Fibroblast of skin of abdomen (primary cell): ENCODE results near the gene SCN2B. TPM values are rescaled to one million over a fixed set of nuclear protein-coding genes. Genes with fewer than 3 reads are reported as not detected.

ENCODE experiments used
- DNase-seq: peaks from one replicate; pipeline ENCODE4 v3.0.0-alpha.2; 2013
- polyA plus RNA-seq, 2 experiments: library from polyadenylated mRNA; unstranded; fragments of 120-200 nt; gene quantifications; one replicate each; pipeline ENCODE4 v1.2.1, GENCODE V29; 2013; ENCODE audit not compliant: insufficient read length in 2 of 2

Gene SCN2B, protein sequence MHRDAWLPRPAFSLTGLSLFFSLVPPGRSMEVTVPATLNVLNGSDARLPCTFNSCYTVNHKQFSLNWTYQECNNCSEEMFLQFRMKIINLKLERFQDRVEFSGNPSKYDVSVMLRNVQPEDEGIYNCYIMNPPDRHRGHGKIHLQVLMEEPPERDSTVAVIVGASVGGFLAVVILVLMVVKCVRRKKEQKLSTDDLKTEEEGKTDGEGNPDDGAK
- polyA plus RNA-seq (2013, experiment 1 of 2; ENCODE audit: insufficient read length), result 0.55 TPM
- polyA plus RNA-seq (2013, experiment 2 of 2; ENCODE audit: insufficient read length), result 0.47 TPM

DNA sequence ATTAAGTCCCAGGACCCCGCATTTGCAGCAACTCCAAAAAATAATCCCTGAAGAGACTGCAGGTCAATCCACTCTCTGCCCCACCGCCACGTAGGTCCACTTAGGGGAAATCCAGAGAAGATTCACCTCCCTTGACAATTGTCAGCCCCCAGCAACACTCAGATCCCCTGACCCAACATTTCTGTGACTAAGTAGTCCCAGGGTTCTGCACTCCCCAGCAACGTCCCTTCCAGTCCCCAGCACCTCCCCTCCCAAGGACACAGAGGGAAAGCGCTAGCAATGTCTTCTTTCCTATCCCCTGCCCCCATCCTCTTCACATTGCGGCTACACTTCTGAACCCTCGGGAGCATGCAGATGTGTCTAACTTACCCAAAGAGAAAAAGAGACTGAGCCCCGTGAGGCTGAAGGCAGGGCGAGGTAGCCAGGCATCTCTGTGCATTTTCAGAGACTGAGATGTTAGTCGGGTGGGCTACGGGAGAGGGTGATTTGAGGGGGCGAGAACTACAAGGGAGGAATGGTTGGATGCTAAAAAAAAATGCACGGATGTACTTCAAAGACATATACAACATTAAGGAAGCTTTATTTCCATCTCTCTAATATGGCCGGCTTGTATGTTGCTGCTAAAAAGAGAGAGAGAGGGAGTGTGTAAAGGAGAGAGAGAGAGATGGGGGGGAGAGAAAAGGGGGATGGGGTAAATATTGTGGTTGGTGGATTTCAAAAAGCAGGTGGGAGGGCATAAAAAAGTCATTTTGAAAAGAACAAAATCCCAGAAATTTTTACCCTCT is at the start of gene SCN2B:
Gene SCN2B (minus strand): TSS at position 647 of the 785 bp plus-strand sequence. CDS start 208 bp downstream, at position 439.
- DNase-seq, result peak; percentile 32

DNA sequence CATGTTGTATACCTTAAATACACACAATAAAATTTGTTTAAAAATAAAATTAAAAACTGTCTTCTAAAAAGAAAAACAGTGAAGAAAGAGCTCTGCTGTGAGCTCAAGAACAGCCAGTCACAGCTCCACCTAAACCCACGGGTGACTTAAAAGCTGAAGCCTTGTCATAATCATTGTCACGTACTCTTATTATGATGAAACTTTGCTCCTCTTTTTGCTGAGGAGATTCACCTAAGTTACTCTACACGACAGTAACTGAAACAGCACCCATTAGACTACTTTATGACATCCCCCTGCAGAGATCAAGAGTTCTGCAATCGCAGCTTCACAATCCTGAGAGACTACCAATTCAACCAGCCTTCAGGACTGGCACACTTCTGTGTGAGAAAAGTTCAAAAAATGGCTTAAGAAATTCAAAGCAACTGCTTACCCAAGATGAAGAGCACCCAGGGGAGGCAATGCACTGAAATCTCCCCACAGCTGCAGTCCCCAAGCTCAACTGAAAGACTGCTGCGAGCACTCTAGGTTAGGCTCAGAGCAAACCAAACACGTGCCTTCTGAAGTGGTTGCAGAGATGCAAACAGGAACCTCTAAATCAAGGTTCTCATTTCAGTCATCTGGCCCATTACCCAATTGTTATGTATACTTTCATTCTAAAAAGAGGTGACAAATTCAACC is 48.2 kb upstream of the SCN2B start, which contains the start of gene JAML:
Gene JAML (minus strand): TSS at position 501 of the 678 bp plus-strand sequence. CDS start 10,145 bp downstream, outside the sequence.
- no peak for DNase-seq

DNA sequence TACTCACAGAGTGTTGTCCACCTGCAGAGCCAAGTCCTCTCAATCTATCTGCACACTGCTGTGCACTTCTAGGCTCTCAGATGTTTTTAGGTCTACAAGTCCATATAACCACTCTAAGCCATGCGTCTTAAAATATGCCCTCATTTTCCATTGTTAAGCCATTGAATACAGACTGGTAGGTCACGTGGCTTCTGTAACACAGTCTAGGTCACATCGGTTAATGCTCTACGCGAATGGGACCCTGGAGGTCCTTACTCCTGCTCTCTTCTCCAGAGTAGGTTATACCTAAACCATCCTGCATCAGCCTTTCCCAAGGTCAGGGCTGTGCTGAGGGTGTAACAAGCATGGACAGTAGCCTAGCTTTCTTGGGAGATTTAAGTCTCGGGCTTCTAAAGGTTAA is 47.6 kb upstream of the SCN2B start:
- DNase-seq, result no peak

DNA sequence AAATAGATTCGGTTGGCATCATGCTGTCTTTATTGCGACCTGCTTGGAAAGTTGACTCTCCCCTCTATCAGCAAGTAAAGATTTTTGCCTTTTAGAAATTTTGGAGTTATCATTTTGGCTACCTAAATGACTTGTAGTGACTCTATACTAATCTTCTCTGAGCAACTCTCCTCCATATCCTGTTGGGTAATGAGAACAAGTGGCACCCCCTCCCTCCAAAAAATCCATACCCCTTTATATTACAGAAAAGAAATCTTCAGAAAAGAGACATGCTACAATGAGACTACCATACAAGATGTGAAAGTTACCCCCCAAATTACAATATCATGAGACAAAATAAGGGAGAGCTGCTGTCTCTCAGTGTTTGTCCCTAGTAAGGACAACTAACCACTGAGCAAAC is 47.1 kb upstream of the SCN2B start:
- DNase-seq, result no peak

DNA sequence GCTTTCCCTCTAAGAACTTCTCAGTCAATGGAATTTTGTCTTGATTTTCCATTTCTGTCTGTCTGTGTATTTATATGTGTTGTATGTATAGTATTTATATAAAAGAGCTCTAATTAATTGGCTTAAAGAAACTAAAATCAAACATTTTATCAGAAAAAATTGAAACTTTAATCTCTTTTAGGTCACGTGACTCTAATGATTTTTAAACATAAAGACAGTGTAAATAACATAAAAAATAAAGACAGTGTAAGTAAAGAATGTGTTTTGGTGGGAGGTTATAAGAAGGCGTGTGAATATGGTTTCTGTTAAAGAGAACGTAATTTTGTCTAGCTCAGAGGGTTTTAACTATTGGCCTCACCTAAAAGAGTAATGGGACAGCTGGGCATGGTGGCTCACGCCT is 46.0 kb upstream of the SCN2B start:
- DNase-seq, result no peak

DNA sequence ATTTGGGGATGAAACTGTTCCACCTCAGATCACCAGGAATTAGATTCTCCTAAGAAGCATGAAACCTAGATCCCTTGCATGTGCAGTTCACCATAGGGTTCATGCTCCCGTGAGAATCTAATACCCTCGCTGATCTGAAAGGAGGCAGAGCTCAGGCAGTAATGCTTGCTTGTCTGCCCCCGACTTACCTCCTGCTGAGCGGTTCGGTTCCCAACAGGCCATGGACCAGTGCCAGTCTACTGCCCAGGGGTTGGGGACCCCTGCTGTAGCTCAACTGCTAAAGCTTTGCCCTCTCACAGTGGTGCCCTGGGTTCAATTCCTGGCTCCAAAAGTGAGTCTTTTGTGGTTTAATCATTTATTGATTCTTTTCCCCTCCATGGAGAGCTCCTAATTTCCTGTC is 45.0 kb upstream of the SCN2B start:
- DNase-seq, result no peak

DNA sequence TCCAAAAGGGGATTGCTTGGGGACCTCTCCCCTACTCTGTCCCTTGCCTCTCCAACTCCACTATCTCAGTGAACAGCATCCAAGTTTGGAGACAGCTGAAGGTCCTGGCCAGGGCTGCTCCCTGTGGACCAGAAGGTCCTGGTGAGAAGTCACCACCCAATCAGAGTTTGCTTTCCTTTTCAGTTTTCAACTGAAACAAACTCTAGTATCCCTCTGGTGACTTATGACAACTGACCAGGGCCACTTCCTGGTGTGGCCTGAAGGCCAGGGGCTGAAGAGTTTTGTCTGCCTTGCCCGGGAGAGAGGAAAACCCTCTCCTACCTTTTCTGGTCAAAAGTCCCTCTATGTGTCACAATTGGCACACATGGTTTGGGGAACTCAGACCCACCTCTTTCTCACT is 43.3 kb upstream of the SCN2B start:
- DNase-seq, result no peak

DNA sequence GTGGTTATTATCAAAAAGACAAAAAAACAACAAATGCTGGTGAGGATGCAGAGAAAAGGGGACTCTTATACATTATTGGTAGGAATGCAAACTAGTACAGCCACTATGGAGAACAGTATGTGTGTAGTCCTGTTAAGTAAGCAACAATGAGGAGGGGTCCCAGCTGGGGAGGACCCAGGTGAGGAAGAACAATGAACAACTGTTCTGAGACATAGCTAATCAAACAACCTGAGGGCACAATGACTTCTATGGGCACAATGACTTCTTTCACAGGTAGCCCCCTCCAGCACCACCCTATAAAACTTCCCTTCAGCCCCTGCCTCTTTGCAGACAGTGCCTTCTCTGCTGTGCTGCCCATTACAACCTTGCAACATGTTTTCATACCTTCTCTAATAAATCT is 42.8 kb upstream of the SCN2B start:
- no peak for DNase-seq

DNA sequence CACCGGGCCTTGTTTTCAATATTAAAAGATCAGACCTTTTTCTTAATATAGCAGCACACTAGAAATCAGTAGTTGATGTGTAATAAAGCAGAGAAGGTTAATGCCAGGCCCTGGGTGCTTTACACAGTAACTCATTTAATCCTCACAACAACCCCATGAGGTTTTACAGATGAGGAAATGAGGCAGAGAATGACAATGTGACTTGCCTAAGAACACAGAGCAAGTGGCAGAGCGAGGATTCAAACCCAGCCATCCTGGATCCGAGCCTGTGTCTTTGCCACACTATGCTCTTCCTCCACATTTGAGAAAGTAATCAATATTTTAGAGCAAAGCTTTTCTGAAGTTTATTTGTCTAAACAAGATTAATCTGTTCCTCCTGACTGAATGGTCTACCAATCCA is 41.1 kb upstream of the SCN2B start:
- no peak for DNase-seq

DNA sequence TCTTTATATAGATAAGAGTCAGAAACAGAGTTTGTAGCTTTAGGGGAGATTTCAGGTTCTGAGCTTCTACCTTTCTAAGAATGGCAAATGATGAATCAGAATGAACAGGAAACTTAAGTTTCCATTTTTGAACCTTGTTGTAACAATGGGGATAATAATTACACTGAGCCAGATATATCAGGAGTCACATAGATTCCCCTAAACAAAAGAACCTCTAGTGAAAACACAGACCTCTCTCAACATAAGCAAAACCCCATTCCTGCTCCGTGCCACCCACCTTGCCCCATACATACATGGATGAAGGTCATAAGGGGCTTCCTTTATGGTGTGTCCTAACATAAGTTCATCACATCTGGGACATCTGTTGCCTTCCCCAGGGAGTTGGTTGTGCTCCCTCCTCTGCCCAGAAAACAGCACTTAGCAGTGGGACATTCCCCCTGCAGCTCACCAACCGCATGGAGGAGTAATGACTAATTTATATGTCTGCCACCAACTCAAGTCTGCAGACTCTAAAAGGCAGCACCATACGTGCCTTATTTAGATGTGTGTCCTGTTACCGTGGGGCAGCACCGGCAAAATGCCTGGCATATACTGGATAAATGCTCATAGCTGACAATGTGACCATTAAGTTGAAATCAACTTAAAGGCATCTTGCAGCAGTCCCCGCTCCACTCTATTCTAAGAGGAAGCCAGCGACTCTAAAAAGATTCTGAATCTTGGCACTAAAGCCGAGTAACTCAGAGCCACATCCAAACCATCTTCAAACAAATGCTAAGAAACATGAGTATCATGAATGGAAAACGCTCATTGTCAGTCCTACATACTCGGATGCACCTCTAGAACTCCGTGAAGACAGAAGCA is 40.4 kb upstream of the SCN2B start:
- no peak for DNase-seq

DNA sequence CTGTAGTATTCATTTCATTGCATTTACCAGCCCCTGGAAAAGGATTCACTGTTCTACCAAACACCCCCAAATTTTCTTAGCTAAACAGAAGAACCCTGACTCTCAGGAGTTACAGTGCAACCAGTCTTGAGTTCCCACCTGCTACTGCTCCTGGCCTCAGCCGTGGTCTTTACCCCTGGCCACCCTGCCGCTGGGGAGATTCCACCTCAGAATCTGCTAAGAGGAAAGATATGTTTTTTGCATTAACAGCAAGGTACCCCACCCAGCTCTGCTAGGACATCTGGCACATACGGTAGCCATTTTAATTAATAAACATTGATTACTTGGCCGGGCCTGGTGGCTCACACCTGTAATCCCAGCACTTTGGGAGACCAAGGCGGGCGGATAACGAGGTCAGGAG is 39.3 kb upstream of the SCN2B start:
- no peak for DNase-seq

DNA sequence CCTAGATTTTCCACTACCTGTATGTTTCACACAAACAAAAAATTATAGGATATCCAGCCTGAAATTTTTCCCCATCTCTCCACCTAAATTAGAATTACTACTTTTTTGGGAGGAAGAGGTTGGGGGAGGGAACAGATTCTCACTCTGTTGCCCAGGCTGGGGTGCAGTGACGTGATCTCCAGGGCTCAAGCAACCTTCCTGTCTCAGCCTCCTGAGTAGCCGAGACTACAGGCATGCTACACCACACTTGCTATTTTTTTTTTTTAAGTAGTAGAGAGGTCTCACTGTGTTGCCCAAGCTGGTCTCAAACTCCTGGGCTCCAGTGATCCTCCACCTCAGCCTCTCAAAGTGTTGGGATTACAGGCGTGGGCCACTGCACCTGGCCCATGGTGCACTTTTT is 38.8 kb upstream of the SCN2B start:
- DNase-seq, result no peak

DNA sequence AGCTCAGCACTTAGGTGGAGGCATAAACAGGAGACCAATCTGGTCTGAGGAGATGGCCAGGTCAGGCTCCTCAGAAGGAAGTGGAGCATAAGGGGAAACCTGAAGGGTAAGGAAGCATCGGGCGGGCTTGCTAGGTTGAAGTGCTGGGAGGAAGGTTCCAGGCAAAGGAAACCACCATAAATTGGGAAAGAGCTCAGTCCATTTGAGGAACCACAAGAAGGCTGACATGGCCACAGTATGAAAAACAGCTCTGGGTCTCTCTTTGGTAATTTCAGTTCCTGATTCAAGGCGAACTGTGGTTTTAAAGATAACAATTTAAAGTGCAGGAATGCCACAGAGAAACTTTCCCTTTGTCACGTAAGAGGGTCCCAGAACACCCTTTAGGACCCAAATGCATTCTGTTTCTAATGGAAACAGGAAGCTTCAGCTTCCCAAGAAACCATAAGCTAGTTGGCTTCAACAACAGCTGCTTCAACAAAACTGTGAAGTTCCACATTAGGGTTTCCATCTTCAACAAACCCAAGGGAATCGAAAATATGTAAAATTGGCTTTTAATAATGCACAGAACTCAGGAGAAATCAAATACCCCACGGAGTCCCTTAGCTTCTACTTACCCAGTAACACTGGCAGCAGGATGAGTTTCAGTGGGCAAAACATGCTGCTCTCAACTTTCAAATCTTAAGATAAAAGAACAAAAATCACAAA is 37.9 kb upstream of the SCN2B start:
- DNase-seq, result no peak

DNA sequence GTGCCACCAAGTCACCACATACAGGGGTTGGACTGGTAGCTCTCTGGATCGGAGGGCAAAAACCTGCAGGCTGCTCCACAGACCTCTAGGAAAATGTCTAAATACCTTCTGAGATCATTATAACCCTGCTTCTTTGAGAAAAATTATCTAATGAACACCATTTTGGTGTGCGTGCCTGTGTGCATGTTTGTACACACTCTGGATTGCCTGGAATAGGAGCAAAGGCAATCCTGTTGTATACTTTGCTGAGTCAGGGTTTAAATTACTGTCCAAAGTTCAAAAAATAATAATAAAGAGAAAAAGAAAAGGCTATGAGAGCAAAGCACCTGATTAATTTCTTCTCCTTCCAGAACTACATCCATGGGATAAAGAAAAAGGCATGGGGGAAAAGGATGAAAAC is 37.3 kb upstream of the SCN2B start:
- DNase-seq, result no peak

DNA sequence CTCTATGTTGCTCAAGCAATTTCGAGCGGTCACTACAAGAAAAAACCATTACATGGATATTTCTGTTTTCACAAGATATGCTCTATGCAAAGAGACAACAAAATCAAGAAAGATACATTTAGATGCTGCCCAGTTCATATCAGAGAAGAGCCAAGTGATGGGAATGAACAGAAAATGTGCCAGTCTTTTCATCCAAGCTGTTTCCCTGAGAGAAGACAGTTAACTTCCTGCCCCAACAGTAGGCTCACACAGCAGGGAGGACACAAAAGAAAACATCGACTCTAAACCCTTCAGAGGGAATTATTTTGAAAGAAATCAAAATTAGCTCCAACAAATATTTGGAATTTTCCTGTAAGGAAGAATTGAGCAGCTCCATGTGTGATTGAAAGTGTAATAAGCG is 36.8 kb upstream of the SCN2B start:
- no peak for DNase-seq

DNA sequence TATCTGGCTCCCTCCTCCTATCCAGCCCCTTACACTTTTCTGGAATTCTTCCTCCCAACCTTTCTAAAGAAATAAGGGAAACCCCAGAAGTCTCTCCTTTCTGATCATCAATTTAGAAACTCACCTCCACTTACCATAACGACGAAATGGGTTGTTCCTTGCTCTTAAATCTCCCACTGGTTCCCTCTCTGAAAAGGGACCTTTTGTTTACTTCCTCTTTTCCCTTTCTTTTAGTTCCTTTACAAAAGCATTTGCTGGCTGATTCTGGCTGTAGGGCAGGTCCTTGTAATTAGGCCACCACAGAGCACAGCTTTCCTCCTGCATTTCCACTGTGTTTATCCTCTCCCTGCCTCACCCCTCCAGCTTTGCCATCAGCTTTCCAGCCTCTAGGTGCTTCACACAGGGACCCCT is 36.3 kb upstream of the SCN2B start:
- no peak for DNase-seq

DNA sequence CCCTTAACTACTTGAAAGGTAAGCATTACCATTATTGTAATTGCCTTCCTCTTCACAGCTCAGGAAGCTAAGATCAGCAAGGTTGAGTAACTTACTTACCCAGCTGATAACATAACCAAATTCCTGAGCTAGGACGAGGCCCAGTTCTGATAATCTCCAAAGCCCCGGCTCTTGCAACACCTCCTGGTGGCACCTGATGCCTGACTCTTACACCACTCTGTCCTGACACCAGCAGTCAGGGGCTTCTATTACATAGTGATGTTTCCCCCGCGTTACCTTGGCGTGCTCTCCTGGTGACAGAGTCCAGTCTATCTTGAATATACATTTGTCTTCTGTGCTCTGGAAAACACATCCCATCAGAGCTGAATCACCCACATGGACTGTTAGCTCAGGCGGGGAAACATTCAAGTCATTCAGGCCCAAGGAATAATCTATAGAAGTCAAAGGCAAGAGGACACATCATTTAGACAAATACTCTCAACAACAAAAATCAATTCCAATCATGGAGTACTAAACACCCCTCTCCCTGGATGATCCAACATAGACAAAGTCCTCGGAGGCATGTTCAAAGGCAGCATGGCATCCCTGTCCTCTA is 35.8 kb upstream of the SCN2B start:
- no peak for DNase-seq

DNA sequence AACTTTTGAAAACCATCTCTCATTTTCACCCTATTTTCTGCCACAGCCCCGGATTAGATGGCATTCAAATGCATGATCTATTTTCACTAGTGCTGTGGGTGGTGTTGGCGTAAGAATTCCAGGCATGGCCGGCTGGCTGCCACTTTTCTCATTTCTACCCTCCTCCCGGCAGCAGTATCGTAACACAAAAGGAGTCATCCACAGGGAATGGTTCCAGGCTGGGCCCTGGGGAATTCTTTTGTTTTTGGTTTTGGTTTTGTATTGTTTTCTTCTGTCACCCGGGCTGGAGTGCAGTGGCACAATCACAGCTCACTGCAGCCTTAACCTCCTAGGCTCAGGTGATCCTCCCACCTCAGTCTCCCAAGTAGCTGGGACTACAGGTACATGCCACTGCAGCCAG is 34.6 kb upstream of the SCN2B start:
- DNase-seq, result peak; percentile 10

DNA sequence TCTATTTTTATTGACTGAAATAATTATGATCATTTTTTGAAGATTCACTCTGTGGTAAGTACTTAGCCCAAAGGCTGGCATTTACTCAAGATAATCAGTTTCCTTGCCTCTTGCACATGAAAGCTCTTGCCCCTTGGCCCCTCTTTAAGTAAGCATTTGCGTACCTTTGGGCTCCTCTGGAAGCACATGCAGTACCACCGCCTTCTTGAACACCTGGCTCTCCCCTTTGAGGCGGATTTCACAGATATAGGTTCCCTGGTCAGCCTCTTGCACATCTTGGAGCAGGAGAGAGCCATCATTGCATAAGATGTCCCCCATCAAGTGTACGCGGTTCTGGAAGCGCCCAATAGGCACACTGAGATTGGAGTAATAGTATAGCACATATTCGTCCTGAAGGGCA is 33.9 kb upstream of the SCN2B start:
- DNase-seq, result no peak

DNA sequence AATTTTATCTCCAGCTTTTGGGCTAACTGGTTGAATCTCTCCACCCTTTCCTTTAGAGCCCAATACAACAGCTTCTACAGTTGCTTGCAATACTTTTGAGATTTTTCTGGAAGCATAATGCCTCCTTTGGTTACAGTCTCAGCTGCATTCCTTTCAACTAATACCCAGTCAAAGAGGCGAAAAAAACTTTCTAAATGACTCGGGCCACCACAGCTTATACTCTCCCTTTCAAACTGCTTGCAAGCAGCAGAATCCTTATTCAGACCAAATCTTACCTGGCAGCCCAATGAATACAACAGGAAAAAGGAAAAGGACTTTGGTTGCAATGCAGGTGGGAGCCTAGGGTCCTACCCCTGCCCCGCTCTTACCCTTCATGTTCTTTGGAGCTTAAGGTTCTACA is 32.6 kb upstream of the SCN2B start:
- DNase-seq, result no peak

DNA sequence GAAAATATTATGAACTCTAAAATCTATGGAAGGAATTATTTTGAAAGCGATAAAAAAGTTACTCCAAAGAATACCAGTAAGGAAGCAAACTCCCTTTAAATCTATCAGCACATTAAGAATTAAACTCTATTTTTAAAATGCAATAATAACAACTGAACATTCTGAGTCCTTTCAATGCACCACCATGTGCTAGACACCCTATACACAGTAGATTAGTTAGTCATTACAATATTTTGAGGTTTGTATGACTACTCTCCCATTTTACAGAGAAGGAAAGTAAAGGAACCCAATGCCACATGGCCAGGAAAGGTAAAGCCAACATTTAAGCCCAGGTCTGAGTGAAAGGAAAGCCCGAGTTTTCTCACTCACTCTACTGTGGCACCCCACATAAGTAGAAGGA is 30.6 kb upstream of the SCN2B start:
- no peak for DNase-seq
